ENCODE data around the gene ERI3. TPM values are rescaled to one million over a fixed set of nuclear protein-coding genes. Genes with fewer than 3 reads are reported as not detected.

Gene ERI3
- total and polyA plus RNA-seq, 9 of the 15 experiments (the other 6 are each of a cell fraction or from before 2014, with no cell fraction given), result 47.8 to 93.4 (median 67.2) TPM

- TF ChIP-seq, protein P1, sequence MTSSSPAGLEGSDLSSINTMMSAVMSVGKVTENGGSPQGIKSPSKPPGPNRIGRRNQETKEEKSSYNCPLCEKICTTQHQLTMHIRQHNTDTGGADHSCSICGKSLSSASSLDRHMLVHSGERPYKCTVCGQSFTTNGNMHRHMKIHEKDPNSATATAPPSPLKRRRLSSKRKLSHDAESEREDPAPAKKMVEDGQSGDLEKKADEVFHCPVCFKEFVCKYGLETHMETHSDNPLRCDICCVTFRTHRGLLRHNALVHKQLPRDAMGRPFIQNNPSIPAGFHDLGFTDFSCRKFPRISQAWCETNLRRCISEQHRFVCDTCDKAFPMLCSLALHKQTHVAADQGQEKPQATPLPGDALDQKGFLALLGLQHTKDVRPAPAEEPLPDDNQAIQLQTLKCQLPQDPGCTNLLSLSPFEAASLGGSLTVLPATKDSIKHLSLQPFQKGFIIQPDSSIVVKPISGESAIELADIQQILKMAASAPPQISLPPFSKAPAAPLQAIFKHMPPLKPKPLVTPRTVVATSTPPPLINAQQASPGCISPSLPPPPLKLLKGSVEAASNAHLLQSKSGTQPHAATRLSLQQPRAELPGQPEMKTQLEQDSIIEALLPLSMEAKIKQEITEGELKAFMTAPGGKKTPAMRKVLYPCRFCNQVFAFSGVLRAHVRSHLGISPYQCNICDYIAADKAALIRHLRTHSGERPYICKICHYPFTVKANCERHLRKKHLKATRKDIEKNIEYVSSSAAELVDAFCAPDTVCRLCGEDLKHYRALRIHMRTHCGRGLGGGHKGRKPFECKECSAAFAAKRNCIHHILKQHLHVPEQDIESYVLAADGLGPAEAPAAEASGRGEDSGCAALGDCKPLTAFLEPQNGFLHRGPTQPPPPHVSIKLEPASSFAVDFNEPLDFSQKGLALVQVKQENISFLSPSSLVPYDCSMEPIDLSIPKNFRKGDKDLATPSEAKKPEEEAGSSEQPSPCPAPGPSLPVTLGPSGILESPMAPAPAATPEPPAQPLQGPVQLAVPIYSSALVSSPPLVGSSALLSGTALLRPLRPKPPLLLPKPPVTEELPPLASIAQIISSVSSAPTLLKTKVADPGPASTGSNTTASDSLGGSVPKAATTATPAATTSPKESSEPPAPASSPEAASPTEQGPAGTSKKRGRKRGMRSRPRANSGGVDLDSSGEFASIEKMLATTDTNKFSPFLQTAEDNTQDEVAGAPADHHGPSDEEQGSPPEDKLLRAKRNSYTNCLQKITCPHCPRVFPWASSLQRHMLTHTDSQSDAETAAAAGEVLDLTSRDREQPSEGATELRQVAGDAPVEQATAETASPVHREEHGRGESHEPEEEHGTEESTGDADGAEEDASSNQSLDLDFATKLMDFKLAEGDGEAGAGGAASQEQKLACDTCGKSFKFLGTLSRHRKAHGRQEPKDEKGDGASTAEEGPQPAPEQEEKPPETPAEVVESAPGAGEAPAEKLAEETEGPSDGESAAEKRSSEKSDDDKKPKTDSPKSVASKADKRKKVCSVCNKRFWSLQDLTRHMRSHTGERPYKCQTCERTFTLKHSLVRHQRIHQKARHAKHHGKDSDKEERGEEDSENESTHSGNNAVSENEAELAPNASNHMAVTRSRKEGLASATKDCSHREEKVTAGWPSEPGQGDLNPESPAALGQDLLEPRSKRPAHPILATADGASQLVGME (CRISPR knock-in tag; IDR thresholded peaks at IDR 0.05), result no peak
- TF ChIP-seq MTA1 (IDR thresholded peaks at IDR 0.05; ENCODE audit: borderline replicate concordance), result no peak
- TF ChIP-seq, protein P2, sequence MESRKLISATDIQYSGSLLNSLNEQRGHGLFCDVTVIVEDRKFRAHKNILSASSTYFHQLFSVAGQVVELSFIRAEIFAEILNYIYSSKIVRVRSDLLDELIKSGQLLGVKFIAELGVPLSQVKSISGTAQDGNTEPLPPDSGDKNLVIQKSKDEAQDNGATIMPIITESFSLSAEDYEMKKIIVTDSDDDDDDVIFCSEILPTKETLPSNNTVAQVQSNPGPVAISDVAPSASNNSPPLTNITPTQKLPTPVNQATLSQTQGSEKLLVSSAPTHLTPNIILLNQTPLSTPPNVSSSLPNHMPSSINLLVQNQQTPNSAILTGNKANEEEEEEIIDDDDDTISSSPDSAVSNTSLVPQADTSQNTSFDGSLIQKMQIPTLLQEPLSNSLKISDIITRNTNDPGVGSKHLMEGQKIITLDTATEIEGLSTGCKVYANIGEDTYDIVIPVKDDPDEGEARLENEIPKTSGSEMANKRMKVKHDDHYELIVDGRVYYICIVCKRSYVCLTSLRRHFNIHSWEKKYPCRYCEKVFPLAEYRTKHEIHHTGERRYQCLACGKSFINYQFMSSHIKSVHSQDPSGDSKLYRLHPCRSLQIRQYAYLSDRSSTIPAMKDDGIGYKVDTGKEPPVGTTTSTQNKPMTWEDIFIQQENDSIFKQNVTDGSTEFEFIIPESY (CRISPR knock-in tag; IDR thresholded peaks at IDR 0.05), result no peak
- no peak for TF ChIP-seq MITF (IDR thresholded peaks at IDR 0.05)
- no peak for TF ChIP-seq PHTF2 (CRISPR knock-in tag; IDR thresholded peaks at IDR 0.05)
- no peak for TF ChIP-seq SP2 (IDR thresholded peaks at IDR 0.05; ENCODE audit: extremely low read depth, low read depth, low read length, poor library complexity, severe bottlenecking)
Measured at GRCh38 chr1:44336668-44337067, 18.4 kb downstream of the ERI3 start (continued).
